ENCODE results near the gene DYRK3.

DNA sequence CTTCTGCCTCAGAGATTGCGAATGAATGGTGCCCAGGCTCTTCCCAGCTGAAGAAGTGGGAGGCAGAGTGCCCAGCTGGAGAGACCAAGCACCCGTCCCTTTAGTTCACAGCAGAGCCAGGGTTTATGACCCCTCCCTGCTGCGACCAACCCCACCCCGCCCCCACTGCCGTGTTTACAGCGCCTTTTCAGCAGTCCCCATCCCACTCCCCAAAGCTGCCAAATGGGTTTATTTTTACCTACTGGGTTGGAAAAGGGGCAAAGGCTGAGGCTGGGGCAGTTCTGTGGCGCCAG, 23.6 kb downstream of the DYRK3 start:
- TF ChIP-seq, protein P1, sequence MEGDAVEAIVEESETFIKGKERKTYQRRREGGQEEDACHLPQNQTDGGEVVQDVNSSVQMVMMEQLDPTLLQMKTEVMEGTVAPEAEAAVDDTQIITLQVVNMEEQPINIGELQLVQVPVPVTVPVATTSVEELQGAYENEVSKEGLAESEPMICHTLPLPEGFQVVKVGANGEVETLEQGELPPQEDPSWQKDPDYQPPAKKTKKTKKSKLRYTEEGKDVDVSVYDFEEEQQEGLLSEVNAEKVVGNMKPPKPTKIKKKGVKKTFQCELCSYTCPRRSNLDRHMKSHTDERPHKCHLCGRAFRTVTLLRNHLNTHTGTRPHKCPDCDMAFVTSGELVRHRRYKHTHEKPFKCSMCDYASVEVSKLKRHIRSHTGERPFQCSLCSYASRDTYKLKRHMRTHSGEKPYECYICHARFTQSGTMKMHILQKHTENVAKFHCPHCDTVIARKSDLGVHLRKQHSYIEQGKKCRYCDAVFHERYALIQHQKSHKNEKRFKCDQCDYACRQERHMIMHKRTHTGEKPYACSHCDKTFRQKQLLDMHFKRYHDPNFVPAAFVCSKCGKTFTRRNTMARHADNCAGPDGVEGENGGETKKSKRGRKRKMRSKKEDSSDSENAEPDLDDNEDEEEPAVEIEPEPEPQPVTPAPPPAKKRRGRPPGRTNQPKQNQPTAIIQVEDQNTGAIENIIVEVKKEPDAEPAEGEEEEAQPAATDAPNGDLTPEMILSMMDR (IDR thresholded peaks at IDR 0.05; ENCODE audit: borderline replicate concordance, extremely low read depth, low read length, poor library complexity, severe bottlenecking): no peak
- no peak for TF ChIP-seq EZH2 (IDR thresholded peaks at IDR 0.05; ENCODE audit: borderline replicate concordance, low read depth, low read length, severe bottlenecking)

Measured in DND-41 (cell line).